GM12878 (cell line): ENCODE results near the gene CDC42BPB. TPM values are rescaled to one million over a fixed set of nuclear protein-coding genes. Genes with fewer than 3 reads are reported as not detected.

Source experiments
- ATAC-seq: fragments of 200-7000 bp; cut with Tn5 transposase; 3 replicates; pipeline ENCODE4 v1.9.1; 2020; ENCODE audit warnings: mild to moderate bottlenecking, moderate library complexity
- BruUV-seq: library from RNA; stranded (reverse); fragments of 400-500 nt; replicated peaks from 2 replicates; lab custom pipeline; 2021; lab: Mats Ljungman, UMichigan
- CTCF ChIA-PET: fragments of 300-600 bp; sonication (Branson Sonifier 250); formaldehyde crosslinking; extraction: SDS; loops from one replicate; lab custom pipeline; 2021; ENCODE audit warnings: inconsistent platforms; lab: Yijun Ruan, JAX
- POLR2A ChIA-PET: fragments of 350-600 bp; formaldehyde crosslinking; extraction: SDS; loops from one replicate; lab custom pipeline; 2021; ENCODE audit warnings: inconsistent platforms; lab: Charles Lee
- RAD21 ChIA-PET: fragments of 300-600 bp; sonication (Branson Sonifier 250); formaldehyde crosslinking; loops from one replicate; lab custom pipeline; 2023; ENCODE audit warnings: antibody characterized with exemption; ENCODE audit not compliant: unreplicated experiment; lab: Charles Lee
- SMC1A ChIA-PET: fragments of 300-600 bp; sonication (Branson Sonifier 250); formaldehyde crosslinking; loops from one replicate; lab custom pipeline; 2023; ENCODE audit not compliant: unreplicated experiment, uncharacterized antibody; lab: Charles Lee
- DNase-seq: peaks from one replicate; pipeline ENCODE4 v3.0.0-alpha.2; 2011; ENCODE audit warnings: low read depth, low spot score
- FAIRE-seq: peaks from 3 replicates; lab custom pipeline; 2011; peaks lifted over from hg19 to GRCh38; lab: Jason Lieb, UNC
- H2AFZ ChIP-seq: 2 replicates; pipeline ENCODE4 v1.6.0; 2011; ENCODE audit warnings: low read depth, low read length, control low read depth; ENCODE audit not compliant: control insufficient read depth
- H3K27ac ChIP-seq: 2 replicates; pipeline ENCODE4 v1.5.1; 2011; ENCODE audit warnings: control low read depth; ENCODE audit not compliant: control insufficient read depth, insufficient read depth
- H3K27me3 ChIP-seq, 2 experiments: replicated peaks in 1 of 2; 2 replicates each; pipeline versions ENCODE4 v1.6.0 to v1.6.1; 2011; ENCODE audit warnings: low read length in 1 of 2; ENCODE audit not compliant: control insufficient read depth in 2 of 2, insufficient read depth in 2 of 2
- H3K36me3 ChIP-seq, 2 experiments: 2 replicates each; pipeline ENCODE4 v1.5.1; 2011; ENCODE audit warnings: low read length in 1 of 2; ENCODE audit not compliant: control insufficient read depth in 2 of 2, insufficient read depth in 2 of 2
- H3K4me1 ChIP-seq: 2 replicates; pipeline ENCODE4 v1.6.1; 2011; ENCODE audit warnings: mild to moderate bottlenecking, low read length, moderate library complexity, mixed read lengths; ENCODE audit not compliant: control insufficient read depth, insufficient read depth
- H3K4me2 ChIP-seq: 2 replicates; pipeline ENCODE4 v1.6.0; 2011; ENCODE audit warnings: control low read depth; ENCODE audit not compliant: control insufficient read depth, insufficient read depth
- H3K4me3 ChIP-seq: fragments of 200-600 bp; sonication (generic); 2 replicates; pipeline ENCODE4 v1.5.1; 2016
- H3K79me2 ChIP-seq: 2 replicates; pipeline ENCODE4 v1.6.0; 2011; ENCODE audit warnings: low read length; ENCODE audit not compliant: control insufficient read depth, insufficient read depth
- H3K9ac ChIP-seq: 2 replicates; pipeline ENCODE4 v1.8.0; 2011; ENCODE audit warnings: low read length, control low read depth, mixed read lengths; ENCODE audit not compliant: control insufficient read depth, insufficient read depth
- H3K9me3 ChIP-seq: replicated peaks from 3 replicates; pipeline ENCODE4 v1.5.1; 2011; ENCODE audit warnings: mild to moderate bottlenecking, low read length; ENCODE audit not compliant: control insufficient read depth, insufficient read depth
- H4K20me1 ChIP-seq: 2 replicates; pipeline ENCODE4 v1.6.0; 2011; ENCODE audit not compliant: control insufficient read depth, insufficient read depth
- BCL3 ChIP-seq: IDR thresholded peaks from 2 replicates; pipeline ENCODE4 v1.6.1; 2011; ENCODE audit warnings: borderline replicate concordance, low read depth, mild to moderate bottlenecking, moderate library complexity, low read length; ENCODE audit not compliant: insufficient read depth, poor library complexity, severe bottlenecking
- CHD1 ChIP-seq: IDR thresholded peaks from 2 replicates; pipeline ENCODE4 v1.6.1; 2012; ENCODE audit warnings: low read depth, low read length, improper control_type of control experiment
- ETV6 ChIP-seq, 2 experiments: fragments of 450-650 bp in 1 of 2; IDR thresholded peaks in 1 of 2; conservative IDR thresholded peaks in 1 of 2; 2 replicates each; pipeline ENCODE4 v1.6.1; 2014; ENCODE audit warnings: antibody characterized with exemption in 1 of 2, borderline replicate concordance in 1 of 2, low read depth in 1 of 2, mild to moderate bottlenecking in 1 of 2, moderate library complexity in 1 of 2
- GATAD2B ChIP-seq: fragments of 450-650 bp; conservative IDR thresholded peaks from 2 replicates; pipeline ENCODE4 v1.6.1; 2017; ENCODE audit warnings: low read depth, mild to moderate bottlenecking, moderate library complexity
- IRF4 ChIP-seq: IDR thresholded peaks from 2 replicates; pipeline ENCODE4 v1.6.1; 2011; ENCODE audit warnings: low read depth, low read length
- KLF5 ChIP-seq: fragments of 450-650 bp; IDR thresholded peaks from 2 replicates; pipeline ENCODE4 v1.6.1; 2014; ENCODE audit warnings: mild to moderate bottlenecking; ENCODE audit not compliant: partially characterized antibody
- MTA2 ChIP-seq: fragments of 450-650 bp; IDR thresholded peaks from 2 replicates; pipeline ENCODE4 v1.6.1; 2016; ENCODE audit warnings: low read depth, mild to moderate bottlenecking, moderate library complexity
- PML ChIP-seq: IDR thresholded peaks from 2 replicates; pipeline ENCODE4 v1.6.1; 2012; ENCODE audit warnings: low read length, inconsistent platforms
- POLR2AphosphoS2 ChIP-seq: IDR thresholded peaks from 2 replicates; pipeline ENCODE4 v1.6.1; 2011; ENCODE audit warnings: low read depth, mild to moderate bottlenecking, low read length, improper control_type of control experiment, moderate library complexity
- POLR2AphosphoS5 ChIP-seq: IDR thresholded peaks from 2 replicates; pipeline ENCODE4 v1.6.1; 2011; ENCODE audit warnings: mild to moderate bottlenecking, low read length, inconsistent platforms
- POU2F2 ChIP-seq: IDR thresholded peaks from 3 replicates; pipeline ENCODE4 v1.6.1; 2011; ENCODE audit warnings: low read depth, mild to moderate bottlenecking, low read length, borderline replicate concordance
- RCOR1 ChIP-seq: conservative IDR thresholded peaks from 2 replicates; pipeline ENCODE4 v1.6.1; 2012; ENCODE audit warnings: low read depth, low read length, improper control_type of control experiment
- SIX5 ChIP-seq: IDR thresholded peaks from 2 replicates; pipeline ENCODE4 v1.6.1; 2011; ENCODE audit warnings: mild to moderate bottlenecking, low read depth, low read length, moderate library complexity; ENCODE audit not compliant: severe bottlenecking
- SREBF1 ChIP-seq: IDR thresholded peaks from 2 replicates; pipeline ENCODE4 v1.6.1; 2012; ENCODE audit warnings: mild to moderate bottlenecking, low read length
- SREBF2 ChIP-seq: IDR thresholded peaks from 2 replicates; pipeline ENCODE4 v1.6.1; 2012; ENCODE audit warnings: mild to moderate bottlenecking, low read length
- SRF ChIP-seq, 2 experiments: IDR thresholded peaks; 2 replicates each; pipeline ENCODE4 v1.6.1; 2011; ENCODE audit warnings: low read depth in 2 of 2, low read length in 2 of 2, mild to moderate bottlenecking in 1 of 2, moderate library complexity in 1 of 2
- TBL1XR1 ChIP-seq: IDR thresholded peaks from 2 replicates; pipeline ENCODE4 v1.6.1; 2012; ENCODE audit warnings: low read depth, low read length, improper control_type of control experiment
- WGBS: methylation state at CpG from one replicate; pipeline ENCODE4 v1.1.6; 2016; ENCODE audit warnings: low lambda C conversion rate; ENCODE audit not compliant: insufficient replicate concordance, insufficient coverage; ENCODE audit errors: missing lambda C conversion rate; 5-methylcytosine and 5-hydroxymethylcytosine counted together
- in situ Hi-C: fragments of 300-500 bp; cut with MboI; formaldehyde crosslinking; loops from 9 replicates; pipeline ENCODE4 v1.14.3; 2018; ENCODE audit warnings: mixed read lengths
- intact Hi-C: fragments of 100-400 bp; cut with micrococcal nuclease; formaldehyde crosslinking; loops from one replicate; pipeline ENCODE4 v1.14.2; 2022; ENCODE audit not compliant: unreplicated experiment
- polyA plus RNA-seq, 11 experiments: library from polyadenylated mRNA; depleted of rRNA in 4 of 11; unstranded in 6 of 11; stranded (reverse) in 5 of 11; fragments of >200 nt; fragmentation: Nextera tagmentation in 4 of 11; fragmentation: Illumina TruSeq in 1 of 11; extraction: Ambion mirVana in 4 of 11; extraction: Trizol in 1 of 11; gene quantifications; 1 replicate in 1 of 11; 2 replicates in 10 of 11; pipeline versions ENCODE4 v1.2.1 to v1.2.3, GENCODE V29; 2011 to 2016; ENCODE audit warnings: inconsistent platforms in 2 of 11, missing spikeins in 2 of 11, low read depth in 1 of 11
- total RNA-seq, 4 experiments: library from RNA; depleted of rRNA in 3 of 4; stranded (reverse); fragments of >200 nt in 3 of 4; fragmentation: Illumina TruSeq in 1 of 4; extraction: Trizol in 1 of 4; gene quantifications; 2 replicates each; pipeline versions ENCODE4 v1.2.1 to v1.2.3, GENCODE V29; 2013 to 2021

Gene CDC42BPB
- total and polyA plus RNA-seq, 10 of the 15 experiments (the other 5 are each of a cell fraction or from before 2014, with no cell fraction given) = 0.42 to 22.1 (median 13.3) TPM

- no peak for FAIRE-seq
Measured at GRCh38 chr14:103058164-103059055, 1.1 kb upstream of the CDC42BPB start.

More at GRCh38 chr14:103058164-103059055, 1.1 kb upstream of the CDC42BPB start:
- BruUV-seq = no TSS peak
- Histone ChIP-seq H3K36me3 (no peaks in the 10 kb centered on the region), H2AFZ (peak overlapping the region; percentile 94), H3K27ac (no peak overlapping the region), H3K4me1 (no peaks in the 10 kb centered on the region; the same call in 1 of the 2 replicates), H3K4me3 (peak overlapping the region; percentile 74), H3K9me3 (no peaks in the 10 kb centered on the region), H3K4me2 (peak overlapping the region; percentile 92), H3K27me3 (no peaks in the 10 kb centered on the region), H3K9ac (peak overlapping the region; percentile 44), H4K20me1 (no peaks in the 10 kb centered on the region), H3K79me2 (peaks cover 31% of the 10 kb centered on the region)
- ChIA-PET POLR2A (interaction anchor here (0.6 kb wide), 1 partner anchor 26 kb away, joined by 3 read pairs; no protein-coding TSS in a partner anchor), SMC1A (no interaction called here), RAD21 (no interaction called here), CTCF (no interaction called here)
- 65% methylated on average over 37 of the region's 39 CpGs for WGBS
- no peak for ATAC-seq
- no peak for DNase-seq
- in situ Hi-C loops = no loop called here
- TF ChIP-seq PML (no peak), MTA2 (no peak), SREBF2 (no peak), POLR2AphosphoS2 (no peak), KLF5 (no peak), CHD1 (no peak), BCL3 (no peak), POU2F2 (no peak), RCOR1 (no peak), POLR2AphosphoS5 (no peak), TBL1XR1 (no peak), IRF4 (no peak), SIX5 (no peak), SRF (IDR thresholded peaks at IDR 0.05; ENCODE audit: low read depth in 2 of 2, low read length in 2 of 2) (no peak), GATAD2B (no peak), ETV6 (conservative IDR thresholded peaks at IDR 0.05 in 1 of 2, IDR thresholded peaks at IDR 0.05 in 1 of 2; ENCODE audit: borderline replicate concordance in 1 of 2, low read depth in 1 of 2) (no peak), SREBF1 (no peak)
- intact Hi-C loops = loop anchor here (10.0 kb wide), 1 partner anchor 364 kb away; no protein-coding TSS in a partner anchor
